Left renal pelvis (tissue), 4 donors: ENCODE results near the gene ABHD15. TPM values are rescaled to one million over a fixed set of nuclear protein-coding genes. Genes with fewer than 3 reads are reported as not detected.

Experiments
- DNase-seq, 4 donors: peaks; one replicate each; pipeline ENCODE4 v3.0.0-alpha.2; 2013; ENCODE audit warnings: low read depth in 4 of 4, low spot score in 3 of 4
- polyA plus RNA-seq, 4 donors: library from polyadenylated mRNA; unstranded; fragments of 120-200 nt; gene quantifications; one replicate each; pipeline ENCODE4 v1.2.1, GENCODE V29; 2013; ENCODE audit not compliant: insufficient read length in 4 of 4

The ABHD15 gene
- polyA plus RNA-seq, 4 donors: 6.4 to 8.1 (median 6.8) TPM

- no peak for DNase-seq
Observed at GRCh38 chr17:29549177-29549923, 17.5 kb downstream of the ABHD15 start.

GRCh38 chr17:29546830-29547229 lies 20.0 kb downstream of the ABHD15 start:
- no peak for DNase-seq

GRCh38 chr17:29546085-29546484 lies 20.8 kb downstream of the ABHD15 start:
- no peak for DNase-seq

GRCh38 chr17:29544066-29544465 lies 22.8 kb downstream of the ABHD15 start:
- DNase-seq: no peak

GRCh38 chr17:29533976-29534375 lies 32.9 kb downstream of the ABHD15 start:
- DNase-seq: no peak

- DNase-seq: no peak
Observed at GRCh38 chr17:29526322-29526721, 40.5 kb downstream of the ABHD15 start.

- no peak for DNase-seq
Observed at GRCh38 chr17:29524692-29525091, 42.1 kb downstream of the ABHD15 start.

- no peak for DNase-seq
Observed at GRCh38 chr17:29518359-29518758, 48.5 kb downstream of the ABHD15 start.

- no peak for DNase-seq
Observed at GRCh38 chr17:29514792-29515191, 52.0 kb downstream of the ABHD15 start.

GRCh38 chr17:29510953-29511352 lies 55.9 kb downstream of the ABHD15 start:
- DNase-seq: no peak

Other genes starting within 250 kb of the ABHD15 start
- gene TAOK1, start 176.7 kb downstream of the ABHD15 start, polyA plus RNA-seq: 10 to 100 TPM; 41.1 to 50.7 (median 47.2) TPM
- gene TP53I13, start 1.7 kb upstream of the ABHD15 start, polyA plus RNA-seq: 10 to 100 TPM; 27.1 to 48.7 (median 31.7) TPM
- gene GIT1, start 22.6 kb upstream of the ABHD15 start, polyA plus RNA-seq: 10 to 100 TPM; 36.9 to 54.5 (median 41.7) TPM
- gene ANKRD13B, start 26.1 kb upstream of the ABHD15 start, polyA plus RNA-seq: 10 to 100 TPM in 3 of 4 donors, 1 to 10 TPM in 1; 8.7 to 30.4 (median 14.0) TPM
- gene CORO6, start 55.9 kb upstream of the ABHD15 start, polyA plus RNA-seq: 1 to 10 TPM; 2.6 to 4.9 (median 3.3) TPM